SK-N-MC (cell line): ENCODE data around the gene TPP1.

Experiments used
- EZH2 ChIP-seq: fragments of 200-600 bp; sonication (generic); IDR thresholded peaks from one replicate; pipeline ENCODE4 v1.6.1; 2017; ENCODE audit warnings: antibody characterized with exemption
- FOXP2 ChIP-seq: optimal IDR thresholded peaks from 2 replicates; pipeline ENCODE3; 2011; ENCODE audit warnings: mild to moderate bottlenecking, moderate library complexity; ENCODE audit not compliant: insufficient read depth; ENCODE audit errors: extremely low read length, control extremely low read depth
- POLR2AphosphoS5 ChIP-seq: IDR thresholded peaks from 2 replicates; pipeline ENCODE4 v1.6.1; 2012; ENCODE audit warnings: mild to moderate bottlenecking, low read depth, low read length, borderline replicate concordance

GRCh38 chr11:6566704-6567370 lies 52.4 kb downstream of the TPP1 start:
- TF ChIP-seq EZH2 (no peak), POLR2AphosphoS5 (no peak), FOXP2 (no peak)
